Measurements from ENCODE around the gene TMEM154.

DNA sequence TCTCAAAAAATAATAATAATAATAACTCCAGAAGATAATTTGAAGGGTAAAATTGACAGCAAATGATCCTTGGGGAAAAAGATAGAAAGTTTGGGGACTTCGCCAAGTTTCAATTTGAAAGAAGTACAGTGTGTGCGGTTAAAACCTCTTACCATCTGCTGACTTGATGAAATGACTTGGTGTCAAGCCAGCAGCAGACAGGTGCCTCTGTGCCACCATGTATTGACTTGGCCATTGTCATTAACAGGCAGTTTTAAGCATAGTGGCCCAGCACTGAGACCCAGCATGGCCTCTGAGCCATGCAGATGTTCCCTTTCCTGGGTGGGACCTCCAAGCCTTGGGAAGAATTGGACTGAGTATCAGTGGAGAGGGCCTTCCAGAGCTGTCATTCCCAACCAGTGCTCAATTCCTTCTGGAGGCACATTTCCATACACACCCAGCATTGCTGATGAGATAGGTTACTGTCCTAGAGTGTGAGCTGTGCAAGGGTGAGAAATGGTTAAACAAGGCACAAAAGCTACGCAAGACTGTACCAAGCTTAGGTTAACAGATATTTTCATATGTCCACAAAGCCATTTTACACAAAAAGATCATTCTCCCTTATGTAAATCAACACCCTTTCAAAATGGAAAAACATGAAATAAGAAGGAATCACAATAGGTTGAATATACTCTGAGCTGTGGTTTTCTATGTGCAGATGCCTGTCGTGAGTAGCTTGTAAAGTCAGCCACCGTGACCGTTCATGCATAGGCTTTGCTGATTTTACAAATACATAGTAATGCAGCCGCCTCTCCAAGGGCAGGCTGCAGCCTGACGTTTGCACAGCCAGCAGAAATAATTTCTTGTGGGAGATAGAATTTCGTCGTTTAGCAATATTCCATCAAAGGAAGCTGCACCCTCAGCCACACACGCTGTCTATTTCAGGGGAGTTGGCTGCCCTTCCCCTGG, 84.5 kb downstream of the TMEM154 start:
- no peak for TF ChIP-seq PPARA (CRISPR knock-in tag; IDR thresholded peaks at IDR 0.05; ENCODE audit: borderline replicate concordance)
- TF ChIP-seq ZNF8 (CRISPR knock-in tag; IDR thresholded peaks at IDR 0.05), result no peak
- TF ChIP-seq ZC3H10 (CRISPR knock-in tag; IDR thresholded peaks at IDR 0.05), result no peak
- TF ChIP-seq PATZ1 (CRISPR knock-in tag; IDR thresholded peaks at IDR 0.05; ENCODE audit: borderline replicate concordance), result no peak
- TF ChIP-seq RARB (CRISPR knock-in tag; IDR thresholded peaks at IDR 0.05), result no peak
